Neural cell (in vitro differentiated cells): ENCODE measurements around the gene IP6K3.

Source experiments
- EP300 ChIP-seq: fragments of 450-650 bp; conservative IDR thresholded peaks from 2 replicates; pipeline ENCODE4 v1.6.1; 2014; ENCODE audit warnings: antibody characterized with exemption, mild to moderate bottlenecking, moderate library complexity; ENCODE audit not compliant: poor library complexity, severe bottlenecking
- POLR2AphosphoS5 ChIP-seq: IDR thresholded peaks from 2 replicates; pipeline ENCODE4 v1.6.1; 2012
- REST ChIP-seq: IDR thresholded peaks from 2 replicates; pipeline ENCODE4 v1.6.1; 2012; ENCODE audit warnings: borderline replicate concordance
- TF ChIP-seq, protein P1 (sequence below): fragments of 450-650 bp; IDR thresholded peaks from 2 replicates; pipeline ENCODE4 v1.5.1; 2014; ENCODE audit warnings: antibody characterized with exemption, mild to moderate bottlenecking, moderate library complexity; ENCODE audit not compliant: poor library complexity, severe bottlenecking

DNA sequence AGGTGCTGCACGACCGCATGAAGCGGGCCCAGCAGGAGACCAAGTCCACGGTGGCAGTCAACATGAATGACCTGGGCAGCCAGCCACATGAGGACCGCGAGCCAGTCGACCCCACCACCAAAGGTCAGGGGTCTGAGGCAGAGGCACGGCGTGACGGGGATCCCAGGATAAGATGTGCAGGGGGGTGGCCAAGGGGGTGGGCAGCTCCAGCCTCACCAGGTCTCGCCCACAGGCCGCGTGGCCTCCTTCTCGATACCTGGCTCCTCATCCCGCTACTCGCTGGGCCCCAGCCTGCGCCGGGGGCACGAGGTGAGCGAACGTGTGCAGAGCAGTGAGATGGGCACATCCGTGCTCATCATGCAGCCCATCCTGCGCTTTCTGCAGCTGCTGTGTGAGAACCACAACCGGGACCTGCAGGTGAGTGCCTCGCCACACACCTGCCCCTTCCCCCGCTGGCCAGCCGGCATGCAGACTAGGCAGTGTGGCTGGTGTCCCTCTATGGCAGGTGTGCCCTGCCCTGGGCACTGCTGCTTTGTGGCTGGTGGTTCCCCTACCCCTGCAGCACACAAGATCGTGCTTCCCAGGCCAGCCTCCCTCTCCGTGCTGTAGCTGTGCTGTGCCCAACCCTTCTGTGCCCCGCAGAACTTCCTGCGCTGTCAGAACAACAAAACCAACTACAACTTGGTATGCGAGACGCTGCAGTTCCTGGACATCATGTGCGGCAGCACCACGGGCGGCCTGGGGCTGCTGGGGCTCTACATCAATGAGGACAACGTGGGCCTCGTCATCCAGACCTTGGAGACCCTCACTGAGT, 61.1 kb downstream of the IP6K3 start:
- TF ChIP-seq, protein P1, sequence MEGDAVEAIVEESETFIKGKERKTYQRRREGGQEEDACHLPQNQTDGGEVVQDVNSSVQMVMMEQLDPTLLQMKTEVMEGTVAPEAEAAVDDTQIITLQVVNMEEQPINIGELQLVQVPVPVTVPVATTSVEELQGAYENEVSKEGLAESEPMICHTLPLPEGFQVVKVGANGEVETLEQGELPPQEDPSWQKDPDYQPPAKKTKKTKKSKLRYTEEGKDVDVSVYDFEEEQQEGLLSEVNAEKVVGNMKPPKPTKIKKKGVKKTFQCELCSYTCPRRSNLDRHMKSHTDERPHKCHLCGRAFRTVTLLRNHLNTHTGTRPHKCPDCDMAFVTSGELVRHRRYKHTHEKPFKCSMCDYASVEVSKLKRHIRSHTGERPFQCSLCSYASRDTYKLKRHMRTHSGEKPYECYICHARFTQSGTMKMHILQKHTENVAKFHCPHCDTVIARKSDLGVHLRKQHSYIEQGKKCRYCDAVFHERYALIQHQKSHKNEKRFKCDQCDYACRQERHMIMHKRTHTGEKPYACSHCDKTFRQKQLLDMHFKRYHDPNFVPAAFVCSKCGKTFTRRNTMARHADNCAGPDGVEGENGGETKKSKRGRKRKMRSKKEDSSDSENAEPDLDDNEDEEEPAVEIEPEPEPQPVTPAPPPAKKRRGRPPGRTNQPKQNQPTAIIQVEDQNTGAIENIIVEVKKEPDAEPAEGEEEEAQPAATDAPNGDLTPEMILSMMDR: no peak
- TF ChIP-seq POLR2AphosphoS5: no peak
- no peak for TF ChIP-seq EP300
- no peak for TF ChIP-seq REST
